Measurements from ENCODE around the gene CORO2B. TPM values are rescaled to one million over a fixed set of nuclear protein-coding genes. Genes with fewer than 3 reads are reported as not detected.

Gene CORO2B
- total and polyA plus RNA-seq, 2 of the 4 experiments (the other 2 are of a cell fraction), result 9.3 to 39.3 TPM

- no peak overlapping the region for H3K27ac ChIP-seq (ENCODE audit: insufficient read depth, low read length)
- no peak overlapping the region for H3K18ac ChIP-seq (ENCODE audit: low read depth, low read length)
- H2BK120ac ChIP-seq (ENCODE audit: low read depth, low read length), result no peak overlapping the region
- H4K91ac ChIP-seq (ENCODE audit: insufficient read depth, low read depth, low read length), result no peak overlapping the region
- in situ Hi-C loops (cut with MboI; ENCODE audit: low sequenced_read_pairs) (no loop called here), dilution Hi-C loops (cut with HindIII; ENCODE audit: low sequenced_read_pairs, unreplicated experiment) (no loop called here), intact Hi-C loops (cut with micrococcal nuclease) (no loop called here)
- no peak overlapping the region for H4K8ac ChIP-seq (ENCODE audit: low read depth in 2 of 2, low read length in 2 of 2)
- H3K23ac ChIP-seq (ENCODE audit: low read depth, low read length), result no peak overlapping the region
- no peak overlapping the region for H3K4ac ChIP-seq (ENCODE audit: low read depth, low read length)
- no peaks in the 10 kb centered on the region for H3K36me3 ChIP-seq (ENCODE audit: control insufficient read depth, insufficient read depth, low read length)
- peak; percentile 64 for TF ChIP-seq CEBPB (IDR thresholded peaks at IDR 0.05; ENCODE audit: low read depth, low read length)
- no peak for TF ChIP-seq NFE2L2 (IDR thresholded peaks at IDR 0.05; ENCODE audit: low read depth, low read length)
- ChIA-PET POLR2A (ENCODE audit: unreplicated experiment) (no interaction called here), CTCF (no interaction called here)
- no peaks in the 10 kb centered on the region for H4K20me1 ChIP-seq (ENCODE audit: insufficient read depth, low read length)
- H4K5ac ChIP-seq (ENCODE audit: low read depth, low read length), result no peak overlapping the region
- no peak overlapping the region for H3K9ac ChIP-seq (ENCODE audit: low read depth, low read length)
- H2AK5ac ChIP-seq (ENCODE audit: low read depth, low read length), result no peak overlapping the region
- ATAC-seq (ENCODE audit: low read depth), result no peak
- no peaks in the 10 kb centered on the region for H3K27me3 ChIP-seq (ENCODE audit: control insufficient read depth, insufficient read depth, low read length)
- H3K4me3 ChIP-seq (ENCODE audit: insufficient read depth, low read depth, low read length), result no peak overlapping the region
- peaks cover 16% of the 10 kb centered on the region for H3K9me1 ChIP-seq (ENCODE audit: insufficient read depth, low read length)
- no peaks in the 10 kb centered on the region for H3K9me3 ChIP-seq (ENCODE audit: control insufficient read depth, insufficient read depth, low read length)
- H3K4me2 ChIP-seq (ENCODE audit: low read depth, low read length), result no peak overlapping the region
- H3K79me1 ChIP-seq (ENCODE audit: low read depth in 1 of 2, low read length in 2 of 2), result peaks cover 37 to 57% of the 10 kb centered on the region in 2 experiments
- H2AK9ac ChIP-seq (replicated peaks; ENCODE audit: low read depth, low read length, poor library complexity), result no peak overlapping the region
- H3K14ac ChIP-seq (replicated peaks; ENCODE audit: low read depth, low read length), result no peak overlapping the region
- BruUV-seq (replicated peaks), result no TSS peak
- no peak overlapping the region for H2BK20ac ChIP-seq (ENCODE audit: low read depth, low read length)
- WGBS, 2 experiments (ENCODE audit: extremely low coverage in 2 of 2, insufficient read length in 1 of 2), result no CpG with 5 or more reads among the region's 7 CpGs
- DNase-seq, result no peak
- H2BK15ac ChIP-seq (ENCODE audit: low read depth, low read length), result no peak overlapping the region
- H3K56ac ChIP-seq (ENCODE audit: extremely low read depth, insufficient read depth, low read length), result no peak overlapping the region
- no peak overlapping the region for H2AFZ ChIP-seq (replicated peaks; ENCODE audit: low read length, poor library complexity)
- H2BK5ac ChIP-seq (ENCODE audit: low read depth, low read length, poor library complexity, severe bottlenecking), result no peak overlapping the region
- H3K4me1 ChIP-seq (ENCODE audit: control insufficient read depth, insufficient read depth, low read length), result peaks cover 30% of the 10 kb centered on the region
These were observed 30.8 kb downstream of the CORO2B start for GRCh38 chr15:68609629-68610028.
